ENCODE data around the gene CAND2.

GRCh38 chr3:12768579-12769527 lies 27.6 kb upstream of the CAND2 start:
- TF ChIP-seq, protein P1, sequence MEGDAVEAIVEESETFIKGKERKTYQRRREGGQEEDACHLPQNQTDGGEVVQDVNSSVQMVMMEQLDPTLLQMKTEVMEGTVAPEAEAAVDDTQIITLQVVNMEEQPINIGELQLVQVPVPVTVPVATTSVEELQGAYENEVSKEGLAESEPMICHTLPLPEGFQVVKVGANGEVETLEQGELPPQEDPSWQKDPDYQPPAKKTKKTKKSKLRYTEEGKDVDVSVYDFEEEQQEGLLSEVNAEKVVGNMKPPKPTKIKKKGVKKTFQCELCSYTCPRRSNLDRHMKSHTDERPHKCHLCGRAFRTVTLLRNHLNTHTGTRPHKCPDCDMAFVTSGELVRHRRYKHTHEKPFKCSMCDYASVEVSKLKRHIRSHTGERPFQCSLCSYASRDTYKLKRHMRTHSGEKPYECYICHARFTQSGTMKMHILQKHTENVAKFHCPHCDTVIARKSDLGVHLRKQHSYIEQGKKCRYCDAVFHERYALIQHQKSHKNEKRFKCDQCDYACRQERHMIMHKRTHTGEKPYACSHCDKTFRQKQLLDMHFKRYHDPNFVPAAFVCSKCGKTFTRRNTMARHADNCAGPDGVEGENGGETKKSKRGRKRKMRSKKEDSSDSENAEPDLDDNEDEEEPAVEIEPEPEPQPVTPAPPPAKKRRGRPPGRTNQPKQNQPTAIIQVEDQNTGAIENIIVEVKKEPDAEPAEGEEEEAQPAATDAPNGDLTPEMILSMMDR (IDR thresholded peaks at IDR 0.05): no peak
- TF ChIP-seq POLR2A (IDR thresholded peaks at IDR 0.05): no peak
